GM19468 (cell line): ENCODE data around the gene PDE1C.

Experiments used
- ATAC-seq: cut with Tn5 transposase; IDR thresholded peaks from one replicate; pipeline ENCODE4 v1.9.1; 2021; ENCODE audit warnings: mild to moderate bottlenecking, moderate library complexity, moderate number of reproducible peaks; ENCODE audit not compliant: unreplicated experiment; ENCODE audit errors: extremely low read depth

PDE1C gene

DNA sequence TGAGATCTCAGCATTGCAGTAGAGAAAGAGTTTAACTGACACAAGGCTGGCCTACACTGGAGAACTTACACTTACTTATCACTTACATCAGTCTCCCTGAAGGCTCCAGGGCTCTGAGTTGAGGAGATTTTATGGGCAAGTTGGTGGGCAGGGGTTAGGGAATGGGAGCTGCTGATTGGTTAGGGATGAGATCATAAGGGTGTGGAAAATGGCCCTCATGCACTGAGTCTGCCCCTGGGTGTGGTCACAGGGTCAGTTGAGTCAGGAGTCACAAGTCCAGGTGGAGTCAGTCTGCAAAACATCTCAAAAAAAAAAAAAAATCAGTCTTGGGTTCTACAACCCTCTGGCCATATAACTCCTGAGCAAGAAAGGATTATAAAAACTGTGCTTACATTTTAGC is 322.7 kb downstream of the PDE1C start:
- no peak for ATAC-seq

DNA sequence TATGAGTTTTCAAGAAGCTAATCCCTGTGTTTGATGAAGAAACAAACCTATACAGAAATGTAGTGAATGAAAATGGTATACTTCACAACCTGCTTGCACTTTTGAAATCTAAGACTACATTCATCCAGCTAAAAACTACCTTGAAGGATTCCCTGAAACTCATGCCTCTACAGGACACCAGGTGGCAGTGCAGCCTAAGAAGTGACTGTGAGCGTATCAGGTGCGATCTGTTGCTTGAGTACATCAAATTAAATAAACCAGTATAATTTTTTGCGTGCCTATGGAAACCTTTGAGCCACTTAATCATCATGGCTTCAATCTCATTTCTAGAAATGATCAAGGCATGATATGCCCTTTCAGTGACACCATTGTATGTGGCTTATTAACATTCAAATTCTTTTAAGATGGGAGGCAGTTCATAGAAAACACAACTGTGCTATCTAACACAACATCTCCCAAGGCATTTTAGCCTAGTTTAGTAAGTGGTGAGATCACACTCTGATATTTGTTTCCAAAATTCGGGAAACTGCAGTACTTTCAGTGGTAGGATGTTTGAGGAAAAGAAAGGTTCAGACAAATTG is 325.8 kb downstream of the PDE1C start:
- peak; percentile 63 for ATAC-seq

DNA sequence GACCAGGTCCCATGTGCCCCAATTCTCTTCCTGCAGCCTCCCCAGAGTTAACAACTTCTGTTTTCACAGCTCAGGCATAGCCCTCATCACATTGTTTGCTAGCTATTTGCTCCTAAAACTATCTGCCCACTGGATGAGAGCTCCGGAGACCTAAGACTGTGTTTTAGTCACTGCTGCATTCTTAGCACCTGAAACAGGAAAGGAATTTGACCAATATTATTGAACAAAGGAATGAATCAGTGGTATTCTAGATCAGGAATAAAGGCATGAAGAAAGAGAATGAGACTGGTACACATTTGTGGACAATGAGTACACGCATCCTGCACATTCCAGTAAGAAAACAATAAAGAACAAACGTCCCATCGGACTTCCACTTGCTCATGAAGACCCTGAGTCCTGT is 328.4 kb downstream of the PDE1C start:
- ATAC-seq: no peak

DNA sequence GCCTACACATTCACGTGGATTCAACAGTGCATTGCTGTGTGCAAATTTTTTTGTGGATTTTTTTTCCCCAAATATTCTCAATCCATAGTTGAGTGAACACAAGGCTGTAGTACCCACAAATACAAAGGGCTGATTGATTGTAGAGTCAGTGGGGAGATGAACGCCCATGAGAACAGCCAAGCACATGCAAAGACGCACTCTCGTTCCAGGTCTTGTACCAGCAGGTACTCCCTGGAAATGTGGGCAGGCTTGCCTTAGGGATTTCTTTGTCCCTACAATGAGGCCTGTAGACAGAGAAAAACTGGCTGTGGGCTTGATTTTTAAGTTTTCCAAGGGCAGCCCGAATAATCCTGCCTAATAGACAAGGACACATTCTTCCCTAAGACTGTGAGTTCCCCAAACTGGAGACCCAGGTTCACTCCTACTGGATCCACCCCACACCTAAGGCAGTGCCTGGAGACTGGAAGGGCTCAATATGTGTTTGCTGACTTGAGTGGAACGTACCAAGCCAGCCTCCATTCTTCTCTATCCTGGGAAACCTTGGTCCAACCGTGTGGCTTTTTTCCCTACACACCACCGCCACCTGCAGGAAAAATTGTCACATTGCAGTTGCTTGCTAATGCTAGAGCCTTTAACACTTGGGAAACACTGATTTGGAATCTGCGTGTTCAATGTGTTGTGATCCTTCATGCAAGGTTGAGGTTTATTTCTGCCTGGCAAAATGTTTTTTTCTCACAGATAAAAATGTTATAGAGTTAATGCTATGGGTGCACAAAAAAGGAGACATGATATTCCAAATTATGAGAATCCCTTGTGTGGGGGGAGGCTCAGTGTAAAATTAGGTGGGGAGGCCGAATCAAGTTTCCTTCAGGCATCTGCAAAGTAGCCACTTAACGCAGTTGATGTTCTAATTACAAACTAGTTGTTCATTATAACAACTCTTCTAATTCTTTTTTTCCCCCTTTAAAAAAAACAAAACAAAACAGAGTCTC is 333.9 kb downstream of the PDE1C start:
- ATAC-seq: no peak

GRCh38 chr7:31734456-31734855 is 335.8 kb downstream of the PDE1C start:
- ATAC-seq: no peak

DNA sequence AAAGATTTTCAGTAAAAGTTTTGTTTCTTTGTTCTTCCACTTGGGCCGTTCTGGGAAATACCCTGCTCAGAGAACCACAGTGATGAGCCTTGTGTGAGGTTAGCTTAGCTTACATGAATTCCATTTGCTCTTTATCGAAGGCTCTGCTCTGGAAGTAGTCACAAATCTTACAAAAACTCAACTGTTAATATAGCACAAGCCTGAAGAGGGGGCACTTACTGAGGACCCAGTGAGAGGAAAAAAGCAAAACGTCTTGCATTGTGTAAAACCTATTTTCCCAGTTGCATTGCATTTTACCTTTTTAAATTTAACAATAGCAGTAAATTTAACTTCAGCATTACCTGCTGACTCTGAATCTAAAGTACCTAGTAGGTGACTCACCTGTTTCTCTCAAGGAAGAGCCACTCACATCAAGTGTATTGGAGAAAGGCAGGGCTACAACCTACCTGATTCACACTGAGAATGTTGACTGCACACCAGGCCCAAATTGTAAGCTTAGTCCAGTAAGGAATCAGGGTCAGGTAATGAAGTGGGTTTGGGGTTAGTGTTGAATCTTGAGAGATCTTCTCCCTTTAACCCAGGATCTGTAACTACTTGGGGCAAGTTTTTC is 340.9 kb downstream of the PDE1C start:
- no peak for ATAC-seq

DNA sequence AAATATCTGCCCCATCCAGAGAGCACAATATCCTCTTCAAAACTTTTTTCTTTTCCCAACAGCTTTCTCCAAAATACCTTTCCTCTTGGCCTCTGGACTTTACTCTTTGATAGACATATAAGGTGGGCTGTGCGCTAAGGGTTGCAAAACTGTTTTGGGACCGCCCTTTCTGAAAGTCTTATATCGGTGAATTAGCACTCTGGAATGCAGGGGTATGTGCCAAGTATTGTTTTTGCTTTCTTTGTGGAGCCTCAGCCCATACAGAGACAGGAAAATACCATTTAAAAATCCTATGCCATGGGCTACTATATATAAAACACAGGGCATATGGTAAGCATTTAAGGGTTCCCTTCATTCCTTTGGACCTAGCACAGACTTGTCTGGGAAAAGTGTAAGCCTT is 345.5 kb downstream of the PDE1C start:
- ATAC-seq: no peak

GRCh38 chr7:31720366-31720765 is 349.8 kb downstream of the PDE1C start:
- no peak for ATAC-seq

- no peak for ATAC-seq
Measured at GRCh38 chr7:31716355-31716754, 353.9 kb downstream of the PDE1C start.

- no peak for ATAC-seq
Measured at GRCh38 chr7:31710171-31710570, 360.0 kb downstream of the PDE1C start.

DNA sequence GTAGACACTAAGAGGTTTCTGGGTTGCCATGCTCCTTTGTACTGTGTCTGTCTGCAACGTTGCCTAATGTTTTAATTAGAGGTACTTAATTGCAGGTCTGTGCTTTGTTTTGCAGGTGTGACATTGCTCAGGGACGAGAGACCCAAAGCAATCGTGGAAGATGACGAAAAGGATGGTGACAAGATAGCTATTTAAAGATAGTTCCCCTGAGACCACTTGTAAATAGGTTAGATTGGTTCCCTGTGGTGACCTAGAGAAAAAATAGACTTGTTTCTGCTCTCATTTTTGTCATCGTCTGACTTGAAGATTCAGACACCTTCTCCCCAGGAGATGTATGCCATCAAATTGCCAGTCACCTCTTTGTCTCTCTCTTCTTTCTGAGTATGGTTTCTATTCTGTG is 363.1 kb downstream of the PDE1C start:
- ATAC-seq: no peak

GRCh38 chr7:31705377-31705776 is 364.8 kb downstream of the PDE1C start:
- ATAC-seq: peak; percentile 35

DNA sequence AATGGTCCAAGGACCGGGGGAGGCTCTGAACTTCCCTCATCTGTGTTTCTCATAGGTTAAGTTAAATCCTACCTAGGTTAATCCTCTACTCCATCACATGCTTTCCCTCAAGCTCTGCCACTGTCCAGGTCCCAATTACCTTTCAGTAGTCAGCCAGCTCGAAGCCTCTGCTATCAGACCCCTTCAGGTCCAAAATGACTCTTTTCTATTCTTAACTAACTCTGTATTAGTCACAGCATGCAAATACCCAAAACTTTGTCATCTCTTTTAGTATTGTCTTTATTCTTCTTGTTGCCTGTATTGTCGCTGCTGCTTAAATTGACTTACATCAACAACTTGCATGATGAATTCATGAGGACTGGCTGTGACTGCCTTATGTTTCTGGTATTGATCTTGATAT is 367.9 kb downstream of the PDE1C start:
- no peak for ATAC-seq
